Ovary (tissue), 3 donors: ENCODE data around the gene LDB2.

ENCODE experiments used
- CTCF ChIP-seq, 3 donors: fragments of 450-650 bp in 2 of 3; fragments of 200-600 bp in 1 of 3; IDR thresholded peaks; one replicate each; pipeline versions ENCODE4 v1.5.1 to v1.8.0; 2016 to 2022; ENCODE audit warnings: antibody characterized with exemption in 3 of 3, mild to moderate bottlenecking in 1 of 3
- POLR2A ChIP-seq: fragments of 450-650 bp; IDR thresholded peaks from one replicate; pipeline ENCODE4 v1.6.1; 2017; ENCODE audit warnings: antibody characterized with exemption, mild to moderate bottlenecking, moderate library complexity
- donor health status: DM: no; HTN: no; CAD: no.

GRCh38 chr4:16938512-16939040 is 40.1 kb upstream of the LDB2 start:
- TF ChIP-seq POLR2A (no peak), CTCF (IDR thresholded peaks at IDR 0.05) (no peak)
